T-helper 2 cell treated with Interferon-gamma antibody and Interleukin-4, amounts not matched to agents 5 μg/mL and 100 μg/mL, for 36 hours (primary cell): ENCODE results near the gene BHLHA15.
A peak's percentile ranks its signal among the peaks of the same experiment; 100 is the strongest.

ENCODE experiments used
- DNase-seq: peaks from one replicate; pipeline ENCODE4 v3.0.0; 2021; ENCODE audit warnings: low spot score
- H3K27ac Mint-ChIP-seq: one replicate; pipeline ENCODE4 v1.8.0; 2021; ENCODE audit warnings: mild to moderate bottlenecking, mixed read lengths
- H3K27me3 Mint-ChIP-seq: one replicate; pipeline ENCODE4 v1.8.0; 2021; ENCODE audit warnings: low read depth, mixed read lengths
- H3K36me3 Mint-ChIP-seq: one replicate; pipeline ENCODE4 v1.8.0; 2021; ENCODE audit warnings: low read depth, mixed read lengths
- H3K4me1 Mint-ChIP-seq: one replicate; pipeline ENCODE4 v1.8.0; 2021; ENCODE audit warnings: low read depth, mixed read lengths
- H3K4me3 Mint-ChIP-seq: one replicate; pipeline ENCODE4 v1.8.0; 2022; ENCODE audit warnings: mild to moderate bottlenecking, moderate library complexity, mixed read lengths
- H3K9me3 Mint-ChIP-seq: one replicate; pipeline ENCODE4 v1.8.0; 2021; ENCODE audit warnings: mixed read lengths

Gene BHLHA15

GRCh38 chr7:98211221-98211675, at the start of gene BHLHA15:
Gene BHLHA15, plus strand, starts transcription at chr7:98211439. Its CDS starts 871 bp downstream, at chr7:98212310.
- no peak for DNase-seq
- Mint-ChIP-seq H3K27ac (no peak within 1 kb of the TSS), H3K27me3 (no peaks in the 10 kb centered on the region), H3K4me1 (no peaks in the 10 kb centered on the region), H3K36me3 (peaks cover 6% of the 10 kb centered on the region), H3K9me3 (no peaks in the 10 kb centered on the region), H3K4me3 (peak within 1 kb of the TSS; percentile 46)

- Mint-ChIP-seq H3K36me3 (peaks cover 4% of the 10 kb centered on the region), H3K27me3 (no peaks in the 10 kb centered on the region), H3K9me3 (no peaks in the 10 kb centered on the region), H3K4me1 (no peaks in the 10 kb centered on the region), H3K27ac (no peak overlapping the region), H3K4me3 (no peak overlapping the region)
- no peak for DNase-seq
Observed at GRCh38 chr7:98162758-98163157, 48.5 kb upstream of the BHLHA15 start.

GRCh38 chr7:98163269-98163668, 48.0 kb upstream of the BHLHA15 start:
- no peaks in the 10 kb centered on the region for H3K4me1 Mint-ChIP-seq
- DNase-seq = no peak
- no peak overlapping the region for H3K4me3 Mint-ChIP-seq
- H3K36me3 Mint-ChIP-seq = peaks cover 3% of the 10 kb centered on the region
- no peak overlapping the region for H3K27ac Mint-ChIP-seq
- H3K27me3 Mint-ChIP-seq = no peaks in the 10 kb centered on the region
- H3K9me3 Mint-ChIP-seq = no peaks in the 10 kb centered on the region

- Mint-ChIP-seq H3K36me3 (peaks cover 3% of the 10 kb centered on the region), H3K9me3 (no peaks in the 10 kb centered on the region), H3K27ac (no peak overlapping the region), H3K4me3 (no peak overlapping the region), H3K4me1 (no peaks in the 10 kb centered on the region), H3K27me3 (no peaks in the 10 kb centered on the region)
- DNase-seq = no peak
Observed at GRCh38 chr7:98163704-98164494, 47.3 kb upstream of the BHLHA15 start.

GRCh38 chr7:98165827-98166667, 45.2 kb upstream of the BHLHA15 start:
- Mint-ChIP-seq H3K36me3 (no peaks in the 10 kb centered on the region), H3K4me3 (no peak overlapping the region), H3K4me1 (no peaks in the 10 kb centered on the region), H3K9me3 (no peaks in the 10 kb centered on the region), H3K27me3 (no peaks in the 10 kb centered on the region), H3K27ac (no peak overlapping the region)
- DNase-seq = no peak

GRCh38 chr7:98166668-98166970, 44.6 kb upstream of the BHLHA15 start:
- Mint-ChIP-seq H3K27me3 (no peaks in the 10 kb centered on the region), H3K9me3 (no peaks in the 10 kb centered on the region), H3K27ac (no peak overlapping the region), H3K4me3 (no peak overlapping the region), H3K36me3 (no peaks in the 10 kb centered on the region), H3K4me1 (no peaks in the 10 kb centered on the region)
- DNase-seq = no peak

GRCh38 chr7:98167653-98168052, 43.6 kb upstream of the BHLHA15 start:
- H3K4me1 Mint-ChIP-seq = no peaks in the 10 kb centered on the region
- no peaks in the 10 kb centered on the region for H3K9me3 Mint-ChIP-seq
- peaks cover 2% of the 10 kb centered on the region for H3K36me3 Mint-ChIP-seq
- no peak overlapping the region for H3K27ac Mint-ChIP-seq
- H3K27me3 Mint-ChIP-seq = no peaks in the 10 kb centered on the region
- no peak overlapping the region for H3K4me3 Mint-ChIP-seq
- DNase-seq = no peak

GRCh38 chr7:98168181-98168903, 42.9 kb upstream of the BHLHA15 start:
- no peaks in the 10 kb centered on the region for H3K27me3 Mint-ChIP-seq
- peak; percentile 49 for DNase-seq
- peaks cover 2% of the 10 kb centered on the region for H3K36me3 Mint-ChIP-seq
- no peaks in the 10 kb centered on the region for H3K9me3 Mint-ChIP-seq
- no peak overlapping the region for H3K4me3 Mint-ChIP-seq
- H3K27ac Mint-ChIP-seq = no peak overlapping the region
- H3K4me1 Mint-ChIP-seq = no peaks in the 10 kb centered on the region

- no peak for DNase-seq
- Mint-ChIP-seq H3K27me3 (no peaks in the 10 kb centered on the region), H3K4me1 (no peaks in the 10 kb centered on the region), H3K36me3 (peaks cover 2% of the 10 kb centered on the region), H3K4me3 (no peak overlapping the region), H3K9me3 (no peaks in the 10 kb centered on the region), H3K27ac (no peak overlapping the region)
Observed at GRCh38 chr7:98168904-98169621, 42.2 kb upstream of the BHLHA15 start.

GRCh38 chr7:98170966-98171365, 40.3 kb upstream of the BHLHA15 start:
- no peak for DNase-seq
- Mint-ChIP-seq H3K4me3 (no peak overlapping the region), H3K4me1 (no peaks in the 10 kb centered on the region), H3K27ac (no peak overlapping the region), H3K36me3 (peaks cover 2% of the 10 kb centered on the region), H3K9me3 (no peaks in the 10 kb centered on the region), H3K27me3 (no peaks in the 10 kb centered on the region)

- Mint-ChIP-seq H3K9me3 (no peaks in the 10 kb centered on the region), H3K27me3 (no peaks in the 10 kb centered on the region), H3K36me3 (peaks cover 2% of the 10 kb centered on the region), H3K4me3 (no peak overlapping the region), H3K27ac (no peak overlapping the region), H3K4me1 (no peaks in the 10 kb centered on the region)
- no peak for DNase-seq
Observed at GRCh38 chr7:98171449-98171848, 39.8 kb upstream of the BHLHA15 start.

- no peak overlapping the region for H3K4me3 Mint-ChIP-seq
- no peaks in the 10 kb centered on the region for H3K27me3 Mint-ChIP-seq
- peaks cover 2% of the 10 kb centered on the region for H3K36me3 Mint-ChIP-seq
- no peak for DNase-seq
- H3K27ac Mint-ChIP-seq = no peak overlapping the region
- no peaks in the 10 kb centered on the region for H3K4me1 Mint-ChIP-seq
- H3K9me3 Mint-ChIP-seq = no peaks in the 10 kb centered on the region
Observed at GRCh38 chr7:98174334-98175259, 36.6 kb upstream of the BHLHA15 start.
